Measurements from ENCODE around the gene DAGLA. TPM values are rescaled to one million over a fixed set of nuclear protein-coding genes. Genes with fewer than 3 reads are reported as not detected.

Gene DAGLA
- total RNA-seq, 1 experiment from 2014 or later: 9.5 TPM

- no peak for DNase-seq
- ChIA-PET POLR2A (no interaction called here), CTCF (no interaction called here)
- TF ChIP-seq, protein P1, sequence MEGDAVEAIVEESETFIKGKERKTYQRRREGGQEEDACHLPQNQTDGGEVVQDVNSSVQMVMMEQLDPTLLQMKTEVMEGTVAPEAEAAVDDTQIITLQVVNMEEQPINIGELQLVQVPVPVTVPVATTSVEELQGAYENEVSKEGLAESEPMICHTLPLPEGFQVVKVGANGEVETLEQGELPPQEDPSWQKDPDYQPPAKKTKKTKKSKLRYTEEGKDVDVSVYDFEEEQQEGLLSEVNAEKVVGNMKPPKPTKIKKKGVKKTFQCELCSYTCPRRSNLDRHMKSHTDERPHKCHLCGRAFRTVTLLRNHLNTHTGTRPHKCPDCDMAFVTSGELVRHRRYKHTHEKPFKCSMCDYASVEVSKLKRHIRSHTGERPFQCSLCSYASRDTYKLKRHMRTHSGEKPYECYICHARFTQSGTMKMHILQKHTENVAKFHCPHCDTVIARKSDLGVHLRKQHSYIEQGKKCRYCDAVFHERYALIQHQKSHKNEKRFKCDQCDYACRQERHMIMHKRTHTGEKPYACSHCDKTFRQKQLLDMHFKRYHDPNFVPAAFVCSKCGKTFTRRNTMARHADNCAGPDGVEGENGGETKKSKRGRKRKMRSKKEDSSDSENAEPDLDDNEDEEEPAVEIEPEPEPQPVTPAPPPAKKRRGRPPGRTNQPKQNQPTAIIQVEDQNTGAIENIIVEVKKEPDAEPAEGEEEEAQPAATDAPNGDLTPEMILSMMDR (IDR thresholded peaks at IDR 0.05; ENCODE audit: insufficient read depth in 1 of 2, low read depth in 1 of 2, low read length in 1 of 2, severe bottlenecking in 1 of 2, unreplicated experiment in 1 of 2): no peak
- Histone ChIP-seq H3K9me3 (no peaks in the 10 kb centered on the region), H3K27me3 (replicated peaks; ENCODE audit: control insufficient read depth, insufficient read depth, low read length) (no peaks in the 10 kb centered on the region), H3K4me3 (ENCODE audit: low read depth, low read length) (no peak overlapping the region), H3K4me1 (peaks cover 38% of the 10 kb centered on the region), H3K36me3 (ENCODE audit: control insufficient read depth, insufficient read depth, low read length) (peaks cover 6% of the 10 kb centered on the region)
- H3K36me3 Mint-ChIP-seq (ENCODE audit: insufficient read depth, unreplicated experiment): peaks cover 83% of the 10 kb centered on the region
- H3K4me1 Mint-ChIP-seq (ENCODE audit: low read depth, unreplicated experiment): peaks cover 9% of the 10 kb centered on the region
- intact Hi-C loops (cut with micrococcal nuclease; ENCODE audit: unreplicated experiment): no loop called here
- H3K27me3 Mint-ChIP-seq (ENCODE audit: insufficient read depth, unreplicated experiment): no peaks in the 10 kb centered on the region
- no peaks in the 10 kb centered on the region for H3K9me3 Mint-ChIP-seq (ENCODE audit: unreplicated experiment)
- no TSS peak for BruUV-seq (replicated peaks)
- no peak overlapping the region for H3K27ac Mint-ChIP-seq (ENCODE audit: unreplicated experiment)
- no peak overlapping the region for H3K4me3 Mint-ChIP-seq (ENCODE audit: unreplicated experiment)
These were observed 93.2 kb downstream of the DAGLA start for GRCh38 chr11:61773356-61773755.

DNA sequence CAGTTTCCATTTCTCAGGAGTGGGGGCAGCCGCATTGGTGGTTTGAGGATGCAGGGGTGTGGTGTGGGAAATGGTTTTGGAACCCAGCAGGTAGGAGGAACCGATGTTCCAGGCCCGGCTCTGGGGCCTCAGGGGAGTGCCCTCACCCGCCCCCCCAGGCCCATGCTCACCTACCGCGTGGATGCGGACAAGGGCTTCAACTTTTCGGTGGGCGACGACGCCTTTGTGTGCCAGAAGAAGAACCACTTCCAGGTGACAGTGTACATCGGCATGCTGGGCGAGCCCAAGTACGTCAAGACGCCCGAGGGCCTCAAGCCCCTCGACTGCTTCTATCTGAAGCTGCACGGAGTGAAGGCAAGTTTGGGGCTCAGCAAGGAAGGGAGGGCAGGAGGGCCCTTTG is 93.6 kb downstream of the DAGLA start:
- H3K27me3 Mint-ChIP-seq (ENCODE audit: insufficient read depth, unreplicated experiment): no peaks in the 10 kb centered on the region
- TF ChIP-seq, protein P1 (IDR thresholded peaks at IDR 0.05; ENCODE audit: insufficient read depth in 1 of 2, low read depth in 1 of 2, low read length in 1 of 2, severe bottlenecking in 1 of 2, unreplicated experiment in 1 of 2): no peak
- POLR2A ChIA-PET: no interaction called here
- CTCF ChIA-PET: no interaction called here
- H3K36me3 Mint-ChIP-seq (ENCODE audit: insufficient read depth, unreplicated experiment): peaks cover 83% of the 10 kb centered on the region
- H3K4me3 ChIP-seq (ENCODE audit: low read depth, low read length): no peak overlapping the region
- intact Hi-C loops (cut with micrococcal nuclease; ENCODE audit: unreplicated experiment): no loop called here
- no TSS peak for BruUV-seq (replicated peaks)
- no peaks in the 10 kb centered on the region for H3K9me3 Mint-ChIP-seq (ENCODE audit: unreplicated experiment)
- no peak overlapping the region for H3K4me3 Mint-ChIP-seq (ENCODE audit: unreplicated experiment)
- peaks cover 7% of the 10 kb centered on the region for H3K4me1 Mint-ChIP-seq (ENCODE audit: low read depth, unreplicated experiment)
- no peak overlapping the region for H3K27ac Mint-ChIP-seq (ENCODE audit: unreplicated experiment)
- DNase-seq: no peak
- H3K9me3 ChIP-seq: no peaks in the 10 kb centered on the region
- peaks cover 6% of the 10 kb centered on the region for H3K36me3 ChIP-seq (ENCODE audit: control insufficient read depth, insufficient read depth, low read length)
- no peaks in the 10 kb centered on the region for H3K27me3 ChIP-seq (replicated peaks; ENCODE audit: control insufficient read depth, insufficient read depth, low read length)
- H3K4me1 ChIP-seq: peaks cover 33% of the 10 kb centered on the region

- Mint-ChIP-seq H3K27me3 (ENCODE audit: insufficient read depth, unreplicated experiment) (no peaks in the 10 kb centered on the region), H3K36me3 (ENCODE audit: insufficient read depth, unreplicated experiment) (peaks cover 85% of the 10 kb centered on the region), H3K4me3 (ENCODE audit: unreplicated experiment) (no peak overlapping the region), H3K4me1 (ENCODE audit: low read depth, unreplicated experiment) (peaks cover 7% of the 10 kb centered on the region), H3K9me3 (ENCODE audit: unreplicated experiment) (no peaks in the 10 kb centered on the region), H3K27ac (ENCODE audit: unreplicated experiment) (no peak overlapping the region)
- TF ChIP-seq, protein P1 (IDR thresholded peaks at IDR 0.05; ENCODE audit: insufficient read depth in 1 of 2, low read depth in 1 of 2, low read length in 1 of 2, severe bottlenecking in 1 of 2, unreplicated experiment in 1 of 2): no peak
- Histone ChIP-seq H3K9me3 (no peaks in the 10 kb centered on the region), H3K4me3 (ENCODE audit: low read depth, low read length) (no peak overlapping the region), H3K36me3 (ENCODE audit: control insufficient read depth, insufficient read depth, low read length) (peaks cover 6% of the 10 kb centered on the region), H3K4me1 (peaks cover 27% of the 10 kb centered on the region), H3K27me3 (replicated peaks; ENCODE audit: control insufficient read depth, insufficient read depth, low read length) (no peaks in the 10 kb centered on the region)
- ChIA-PET CTCF (no interaction called here), POLR2A (no interaction called here)
- intact Hi-C loops (cut with micrococcal nuclease; ENCODE audit: unreplicated experiment): no loop called here
- BruUV-seq (replicated peaks): no TSS peak
- DNase-seq: no peak
These were observed 94.2 kb downstream of the DAGLA start for GRCh38 chr11:61774411-61774810.
